Right lobe of liver (tissue), 4 donors: Measurements from ENCODE around the gene FBN3.

Experiments
- CTCF ChIP-seq, 4 donors: fragments of 200-600 bp in 3 of 4; fragments of 450-650 bp in 1 of 4; IDR thresholded peaks; one replicate each; pipeline versions ENCODE4 v1.5.1 to v1.8.0; 2016 to 2022; ENCODE audit warnings: antibody characterized with exemption in 4 of 4, mild to moderate bottlenecking in 2 of 4
- POLR2A ChIP-seq: fragments of 450-650 bp; IDR thresholded peaks from one replicate; pipeline ENCODE4 v1.6.1; 2017; ENCODE audit warnings: antibody characterized with exemption, mild to moderate bottlenecking
- donor health status: DM: no; HTN: no; CAD: no.
- donor health status: DM: no; HTN: no; CAD: no.
- donor health status: DM: no; HTN: yes; CAD: no.

- no peak for TF ChIP-seq CTCF (IDR thresholded peaks at IDR 0.05)
- no peak for TF ChIP-seq POLR2A
These were observed 11.8 kb upstream of the FBN3 start for GRCh38 chr19:8161135-8161646.
